Ovary (tissue), 9 donors: Measurements from ENCODE around the gene CPVL. TPM values are rescaled to one million over a fixed set of nuclear protein-coding genes. Genes with fewer than 3 reads are reported as not detected.

Source experiments
- DNase-seq, 5 donors: peaks; one replicate each; pipeline ENCODE4 v3.0.0-alpha.2; 2019 to 2020
- H3K27ac ChIP-seq, 2 donors: fragments of 200-600 bp; one replicate each; pipeline versions ENCODE4 v1.5.1 to v1.8.0; 2019 to 2022
- H3K27me3 ChIP-seq: fragments of 200-600 bp; one replicate; pipeline ENCODE4 v1.8.0; 2022
- H3K36me3 ChIP-seq: fragments of 200-600 bp; sonication (generic); one replicate; pipeline ENCODE4 v1.5.1; 2019
- H3K4me1 ChIP-seq: one replicate; pipeline ENCODE4 v1.8.1; 2013; ENCODE audit warnings: mild to moderate bottlenecking, moderate library complexity; ENCODE audit not compliant: insufficient read depth
- H3K4me3 ChIP-seq: fragments of 200-600 bp; sonication (generic); one replicate; pipeline ENCODE4 v1.5.1; 2017
- H3K9me3 ChIP-seq, 2 donors: fragments of 200-600 bp in 1 of 2; sonication (generic) in 1 of 2; one replicate each; pipeline versions ENCODE4 v1.5.1 to v1.8.1; 2013 to 2019; ENCODE audit warnings: mild to moderate bottlenecking in 1 of 2, moderate library complexity in 1 of 2
- EP300 ChIP-seq: sonication (generic); formaldehyde crosslinking; IDR thresholded peaks from one replicate; pipeline ENCODE4 v1.6.1; 2017; ENCODE audit warnings: antibody characterized with exemption
- POLR2A ChIP-seq: fragments of 450-650 bp; IDR thresholded peaks from one replicate; pipeline ENCODE4 v1.6.1; 2017; ENCODE audit warnings: antibody characterized with exemption, mild to moderate bottlenecking, moderate library complexity
- WGBS, 3 donors: extraction: QIAGEN DNeasy Blood & Tissue Kit in 1 of 3; methylation state at CpG; one replicate each; pipeline versions ENCODE4 v1.1.5 to v1.1.7; 2013 to 2017; 5-methylcytosine and 5-hydroxymethylcytosine counted together
- intact Hi-C, 4 donors: fragments of 100-400 bp; cut with DNase I; formaldehyde crosslinking; loops; one replicate each; pipeline versions ENCODE4 v1.11.0 to v1.15.1; 2022 to 2023
- polyA plus RNA-seq, 2 donors: library from polyadenylated mRNA; stranded (reverse); fragments of 200-250 nt in 1 of 2; fragments of 350-450 nt in 1 of 2; fragmentation: Illumina TruSeq in 1 of 2; extraction: RNeasy Lipid Tissue Mini Kit (QIAGEN cat#74804) in 1 of 2; gene quantifications; one replicate each; pipeline ENCODE4 v1.2.3, GENCODE V29; 2013 to 2014
- total RNA-seq, 7 donors: library from RNA; depleted of rRNA in 2 of 7; stranded (reverse); fragments of >200 nt in 2 of 7; fragmentation: NEBNext Ultra II Directional in 3 of 7; extraction: Animal tissue kit (Norgen Biotek cat#: 25700) in 3 of 7; gene quantifications; one replicate each; pipeline versions ENCODE4 v1.1.0 to v1.2.4, GENCODE V29; 2016 to 2023
- TF ChIP-seq, protein P1 (sequence below), 3 donors: fragments of 450-650 bp in 2 of 3; fragments of 200-600 bp in 1 of 3; IDR thresholded peaks; one replicate each; pipeline versions ENCODE4 v1.5.1 to v1.8.0; 2016 to 2022; ENCODE audit warnings: antibody characterized with exemption in 3 of 3, mild to moderate bottlenecking in 1 of 3
- donor health status: DM: no; HTN: no; CAD: no; lungs with moderate emphysema.
- donor health status: DM: no; HTN: no; CAD: no.
- donor health status: Bipolar disorder and iron deficiency.
- donor health status: DM: yes; HTN: yes; CAD: no.
- donor health status: DM: no; HTN: no; CAD: no.
- donor health status: DM: yes; HTN: yes; CAD: no.

The CPVL gene
- total and polyA plus RNA-seq, 9 donors = 10.6 to 88.9 (median 20.9) TPM

DNA sequence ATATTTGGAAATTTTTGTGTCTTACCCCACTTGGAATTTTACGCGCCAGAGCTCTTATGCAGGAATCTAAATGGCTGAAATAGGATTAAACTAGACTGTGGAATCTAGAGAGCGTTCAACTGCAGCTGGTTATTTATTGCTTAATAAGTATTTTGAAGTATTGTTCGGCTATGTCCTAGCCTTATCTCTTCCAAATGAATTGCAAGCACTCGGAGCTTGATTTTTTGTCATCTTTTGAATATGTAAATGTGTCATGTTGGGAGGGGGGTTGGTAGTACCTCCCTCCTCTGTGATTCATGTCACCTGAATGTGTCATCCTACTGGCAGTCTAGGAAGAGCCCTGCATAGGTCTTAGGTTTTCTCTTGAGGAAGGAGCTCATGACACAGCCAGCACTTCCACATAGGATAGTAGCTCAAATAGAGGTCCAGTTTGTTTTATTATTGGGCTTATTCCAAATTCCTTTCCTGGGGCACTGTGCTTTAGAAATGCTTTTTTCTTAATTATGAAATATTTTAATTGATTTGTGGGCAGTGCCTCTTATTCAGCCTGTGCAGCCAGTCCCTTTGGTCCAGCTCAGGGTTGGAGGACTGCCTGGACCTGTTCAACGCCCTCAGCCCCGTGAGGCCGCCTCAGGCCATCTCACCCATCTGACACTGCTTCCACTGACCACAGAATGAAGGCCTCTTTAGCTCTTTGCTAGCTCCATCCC lies 165.7 kb downstream of the CPVL start:
- no peaks in the 10 kb centered on the region for H3K36me3 ChIP-seq
- no peaks in the 10 kb centered on the region for H3K9me3 ChIP-seq
- H3K27me3 ChIP-seq = no peaks in the 10 kb centered on the region
- no peaks in the 10 kb centered on the region for H3K4me1 ChIP-seq
- WGBS, 3 donors = 70 to 75% (median 72%) methylated on average over 8 of the region's 8 CpGs
- no peak overlapping the region for H3K27ac ChIP-seq
- no peak overlapping the region for H3K4me3 ChIP-seq
- no peak for TF ChIP-seq POLR2A
- TF ChIP-seq, protein P1, sequence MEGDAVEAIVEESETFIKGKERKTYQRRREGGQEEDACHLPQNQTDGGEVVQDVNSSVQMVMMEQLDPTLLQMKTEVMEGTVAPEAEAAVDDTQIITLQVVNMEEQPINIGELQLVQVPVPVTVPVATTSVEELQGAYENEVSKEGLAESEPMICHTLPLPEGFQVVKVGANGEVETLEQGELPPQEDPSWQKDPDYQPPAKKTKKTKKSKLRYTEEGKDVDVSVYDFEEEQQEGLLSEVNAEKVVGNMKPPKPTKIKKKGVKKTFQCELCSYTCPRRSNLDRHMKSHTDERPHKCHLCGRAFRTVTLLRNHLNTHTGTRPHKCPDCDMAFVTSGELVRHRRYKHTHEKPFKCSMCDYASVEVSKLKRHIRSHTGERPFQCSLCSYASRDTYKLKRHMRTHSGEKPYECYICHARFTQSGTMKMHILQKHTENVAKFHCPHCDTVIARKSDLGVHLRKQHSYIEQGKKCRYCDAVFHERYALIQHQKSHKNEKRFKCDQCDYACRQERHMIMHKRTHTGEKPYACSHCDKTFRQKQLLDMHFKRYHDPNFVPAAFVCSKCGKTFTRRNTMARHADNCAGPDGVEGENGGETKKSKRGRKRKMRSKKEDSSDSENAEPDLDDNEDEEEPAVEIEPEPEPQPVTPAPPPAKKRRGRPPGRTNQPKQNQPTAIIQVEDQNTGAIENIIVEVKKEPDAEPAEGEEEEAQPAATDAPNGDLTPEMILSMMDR (IDR thresholded peaks at IDR 0.05) = no peak
- TF ChIP-seq EP300 = no peak
- DNase-seq = no peak
- intact Hi-C loops = no loop called here

DNA sequence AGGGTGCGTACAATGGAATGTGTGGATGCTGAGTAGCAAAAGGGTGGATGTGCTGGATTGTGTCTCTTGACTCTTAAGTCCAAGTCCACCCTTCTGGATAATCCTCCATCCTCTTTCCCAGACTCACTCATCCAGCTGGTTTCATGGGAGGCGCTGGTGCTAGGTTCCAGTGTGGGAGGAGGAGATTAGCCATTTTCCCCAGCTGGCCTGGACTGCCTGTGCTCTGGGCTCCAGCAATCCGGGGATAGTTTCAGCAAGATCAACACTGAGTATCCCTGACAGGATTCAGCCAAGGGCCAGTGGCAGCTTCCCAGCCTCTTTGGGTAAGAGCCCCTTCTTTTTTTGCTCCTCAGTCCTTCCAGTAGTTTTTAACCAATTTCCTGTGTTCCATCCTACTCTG lies 166.6 kb downstream of the CPVL start:
- 38 to 47% (median 45%) methylated on average over 3 of the region's 3 CpGs for WGBS, 3 donors
- Histone ChIP-seq H3K27me3 (no peaks in the 10 kb centered on the region), H3K36me3 (no peaks in the 10 kb centered on the region), H3K4me3 (no peak overlapping the region), H3K4me1 (no peaks in the 10 kb centered on the region), H3K27ac (no peak overlapping the region), H3K9me3 (no peaks in the 10 kb centered on the region)
- intact Hi-C loops = no loop called here
- no peak for DNase-seq
- TF ChIP-seq EP300 = no peak
- no peak for TF ChIP-seq POLR2A
- TF ChIP-seq, protein P1 (IDR thresholded peaks at IDR 0.05) = no peak

DNA sequence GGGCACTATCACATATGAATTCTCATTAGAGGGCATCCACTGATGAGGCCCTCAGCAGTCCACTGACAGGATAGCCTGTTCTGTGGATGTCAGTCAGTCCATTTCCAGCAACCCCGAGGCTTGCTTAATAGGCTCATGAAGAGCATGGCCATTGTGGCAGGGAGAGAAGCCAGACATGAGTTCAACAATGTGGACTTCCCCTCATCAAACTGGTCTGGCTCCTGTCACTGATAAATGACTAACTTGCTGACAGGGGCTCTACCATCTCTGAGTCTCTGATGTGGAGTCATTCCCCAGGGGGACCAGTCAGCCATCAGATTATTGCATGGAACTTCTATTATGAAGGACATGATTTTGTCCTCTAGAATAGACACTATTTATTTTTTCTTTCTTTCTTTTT lies 168.5 kb downstream of the CPVL start:
- Histone ChIP-seq H3K27ac (no peak overlapping the region), H3K4me3 (no peak overlapping the region), H3K27me3 (no peaks in the 10 kb centered on the region), H3K9me3 (no peaks in the 10 kb centered on the region), H3K36me3 (no peaks in the 10 kb centered on the region), H3K4me1 (no peaks in the 10 kb centered on the region)
- DNase-seq = no peak
- intact Hi-C loops = no loop called here
- TF ChIP-seq POLR2A (no peak), EP300 (no peak)
- TF ChIP-seq, protein P1 (IDR thresholded peaks at IDR 0.05) = no peak
- 83 to 95% (median 94%) methylated on average over 1 of the region's 1 CpG for whole genome bisulfite sequencing, 3 donors

DNA sequence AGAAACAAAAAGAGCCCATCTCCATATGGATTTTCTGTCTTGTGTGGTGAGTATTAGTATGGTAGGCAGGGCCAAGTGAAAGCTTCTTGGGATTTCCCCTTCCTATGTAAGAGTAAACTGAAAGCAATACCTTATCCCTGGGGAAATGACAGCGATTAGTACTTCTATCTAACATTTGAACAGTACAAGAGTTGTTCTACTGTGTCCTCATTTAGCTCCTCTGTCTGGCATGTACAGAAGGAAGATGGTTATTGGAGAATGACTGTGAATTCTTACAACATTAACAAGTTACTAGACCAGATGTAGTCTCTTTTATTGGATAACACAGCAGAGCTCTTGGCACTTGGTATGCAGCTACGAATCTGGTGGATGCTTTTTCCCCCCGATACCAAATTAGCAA lies 170.3 kb downstream of the CPVL start:
- no peaks in the 10 kb centered on the region for H3K4me1 ChIP-seq
- H3K36me3 ChIP-seq = no peaks in the 10 kb centered on the region
- no peaks in the 10 kb centered on the region for H3K27me3 ChIP-seq
- H3K4me3 ChIP-seq = no peak overlapping the region
- no peak overlapping the region for H3K27ac ChIP-seq
- intact Hi-C loops = no loop called here
- DNase-seq = no peak
- WGBS, 3 donors = 85 to 92% (median 88%) methylated on average over 3 of the region's 3 CpGs
- H3K9me3 ChIP-seq = no peaks in the 10 kb centered on the region
- TF ChIP-seq, protein P1 (IDR thresholded peaks at IDR 0.05) = no peak
- TF ChIP-seq POLR2A (no peak), EP300 (no peak)
